Measurements from ENCODE around the gene ID2. TPM values are rescaled to one million over a fixed set of nuclear protein-coding genes. Genes with fewer than 3 reads are reported as not detected.

The ID2 gene
- total and polyA plus RNA-seq, 2 of the 13 experiments (the other 11 are each of a cell fraction or from before 2014, with no cell fraction given), result 214 to 719 TPM

GRCh38 chr2:8678731-8679566 is 2.9 kb upstream of the ID2 start (continued):
- peak; percentile 7; the same call in 1 of the 2 replicates for TF ChIP-seq ARID3A (IDR thresholded peaks at IDR 0.05; ENCODE audit: low read depth, low read length)
- no peak for TF ChIP-seq SMAD3 (CRISPR knock-in tag; IDR thresholded peaks at IDR 0.05)
- TF ChIP-seq FOXC1 (CRISPR knock-in tag; IDR thresholded peaks at IDR 0.05; ENCODE audit: borderline replicate concordance), result 0 out of 2 replicates have a peak, but pooled peaks have one; percentile 19
- TF ChIP-seq KAT2B (IDR thresholded peaks at IDR 0.05; ENCODE audit: borderline replicate concordance, low read depth, low read length), result no peak
- peak; percentile 97 for TF ChIP-seq UBTF (CRISPR knock-in tag; IDR thresholded peaks at IDR 0.05)
- no peak for TF ChIP-seq SMARCC2 (IDR thresholded peaks at IDR 0.05)
- TF ChIP-seq CREB3 (CRISPR knock-in tag; IDR thresholded peaks at IDR 0.05), result 0 out of 2 replicates have a peak, but pooled peaks have one; percentile 56
- TF ChIP-seq BRF2 (CRISPR knock-in tag; IDR thresholded peaks at IDR 0.05), result 0 out of 2 replicates have a peak, but pooled peaks have one; percentile 8
- no peak for TF ChIP-seq ZNF577 (CRISPR knock-in tag; IDR thresholded peaks at IDR 0.05; ENCODE audit: borderline replicate concordance, low read depth)
- TF ChIP-seq SAFB2 (CRISPR knock-in tag; IDR thresholded peaks at IDR 0.05; ENCODE audit: borderline replicate concordance, low read depth), result 0 out of 2 replicates have a peak, but pooled peaks have one; percentile 18
- no peak for TF ChIP-seq BRCA1 (CRISPR knock-in tag; IDR thresholded peaks at IDR 0.05)
- no peak; the same call in 1 of the 2 replicates for TF ChIP-seq HOXD1 (CRISPR knock-in tag; IDR thresholded peaks at IDR 0.05)
- TF ChIP-seq NAIF1 (CRISPR knock-in tag; IDR thresholded peaks at IDR 0.05; ENCODE audit: borderline replicate concordance), result no peak
- TF ChIP-seq FOSL1 (CRISPR knock-in tag; IDR thresholded peaks at IDR 0.05; ENCODE audit: borderline replicate concordance), result no peak
- no peak; the same call in 1 of the 2 replicates for TF ChIP-seq ZNF576 (CRISPR knock-in tag; IDR thresholded peaks at IDR 0.05)
- no peak; the same call in 1 of the 2 replicates for TF ChIP-seq ZNF567 (CRISPR knock-in tag; IDR thresholded peaks at IDR 0.05; ENCODE audit: borderline replicate concordance)
- TF ChIP-seq GLMP (CRISPR knock-in tag; IDR thresholded peaks at IDR 0.05; ENCODE audit: borderline replicate concordance), result no peak
- TF ChIP-seq ATF6 (CRISPR knock-in tag; conservative IDR thresholded peaks at IDR 0.05), result no peak

Data from HepG2 (cell line).